Activated T-helper 17 cell treated with anti-CD3 and anti-CD28 coated beads, Interleukin-2, amount 50 U/mL, for 72 hours (primary cell): ENCODE measurements around the gene WNT7B. TPM values are rescaled to one million over a fixed set of nuclear protein-coding genes. Genes with fewer than 3 reads are reported as not detected.

ENCODE experiments used
- ATAC-seq: fragments of 150-1000 bp; cut with Tn5 transposase; replicated peaks from 2 replicates; pipeline ENCODE4 v1.10.0; 2021; ENCODE audit warnings: mild to moderate bottlenecking, moderate library complexity
- H3K27ac Mint-ChIP-seq: one replicate; pipeline ENCODE4 v1.8.0; 2022; ENCODE audit warnings: mixed read lengths
- H3K27me3 Mint-ChIP-seq: one replicate; pipeline ENCODE4 v1.8.0; 2022; ENCODE audit warnings: mixed read lengths
- H3K36me3 Mint-ChIP-seq: one replicate; pipeline ENCODE4 v1.8.0; 2022; ENCODE audit warnings: low read depth, mild to moderate bottlenecking, mixed read lengths
- H3K4me1 Mint-ChIP-seq: one replicate; pipeline ENCODE4 v1.8.0; 2022; ENCODE audit warnings: mixed read lengths
- H3K4me3 Mint-ChIP-seq: one replicate; pipeline ENCODE4 v1.8.0; 2022; ENCODE audit warnings: mild to moderate bottlenecking, mixed read lengths
- H3K9me3 Mint-ChIP-seq: one replicate; pipeline ENCODE4 v1.8.0; 2022; ENCODE audit warnings: mixed read lengths
- total RNA-seq, 2 donors: library from RNA; stranded (reverse); gene quantifications; one replicate each; pipeline ENCODE4 v1.2.3, GENCODE V29; 2022

The WNT7B gene
- total RNA-seq, 2 donors from 2014 or later, result not detected

GRCh38 chr22:45948081-45948648 lies 28.8 kb downstream of the WNT7B start:
- ATAC-seq, result no peak
- no peaks in the 10 kb centered on the region for H3K4me1 Mint-ChIP-seq
- no peaks in the 10 kb centered on the region for H3K36me3 Mint-ChIP-seq

DNA sequence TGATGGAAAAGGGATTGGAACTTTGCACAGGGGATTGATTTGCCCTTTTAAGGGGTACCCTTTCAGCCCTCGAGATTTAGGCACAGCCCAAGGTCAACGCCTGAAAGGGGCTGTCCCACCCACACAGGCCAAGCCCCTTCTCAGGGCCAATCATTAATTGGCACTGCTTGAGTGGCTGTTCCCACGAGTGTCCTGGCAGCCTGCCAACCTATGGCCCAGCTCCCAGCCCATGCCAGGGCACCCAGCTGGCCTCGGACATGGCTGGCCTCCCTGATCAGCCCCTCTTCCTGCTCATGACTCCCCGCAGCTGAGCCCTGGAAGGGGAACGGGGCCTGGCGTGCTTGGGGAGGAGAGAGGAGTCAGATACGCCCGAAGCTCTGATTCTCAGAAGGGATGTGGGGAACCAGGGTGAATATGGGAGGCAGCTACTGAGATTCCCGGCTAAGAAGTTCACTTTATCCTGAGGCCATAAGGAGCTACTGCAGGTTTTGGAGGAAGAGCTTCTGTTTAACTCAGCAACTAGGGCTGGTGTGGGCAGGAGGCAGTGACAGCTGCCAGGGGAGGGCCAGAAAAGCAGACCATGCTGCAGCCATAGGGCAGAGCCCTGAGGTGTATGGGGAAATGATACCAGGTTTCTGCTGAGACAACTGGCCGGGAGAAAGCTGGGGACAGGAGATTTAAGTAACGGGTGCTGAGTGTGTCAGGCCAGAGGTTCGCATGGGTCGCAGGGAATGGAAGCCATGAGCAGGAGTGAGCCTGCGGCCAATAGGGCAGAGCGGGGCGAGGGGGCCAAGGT lies 30.0 kb downstream of the WNT7B start:
- Mint-ChIP-seq H3K27me3 (peaks cover 16% of the 10 kb centered on the region), H3K4me1 (no peaks in the 10 kb centered on the region), H3K36me3 (no peaks in the 10 kb centered on the region), H3K9me3 (no peaks in the 10 kb centered on the region), H3K27ac (no peak overlapping the region), H3K4me3 (no peak overlapping the region)
- no peak for ATAC-seq

More at GRCh38 chr22:45948081-45948648, 28.8 kb downstream of the WNT7B start:
- H3K27me3 Mint-ChIP-seq, result peaks cover 21% of the 10 kb centered on the region
- H3K9me3 Mint-ChIP-seq, result no peaks in the 10 kb centered on the region
- H3K4me3 Mint-ChIP-seq, result no peak overlapping the region
- no peak overlapping the region for H3K27ac Mint-ChIP-seq

DNA sequence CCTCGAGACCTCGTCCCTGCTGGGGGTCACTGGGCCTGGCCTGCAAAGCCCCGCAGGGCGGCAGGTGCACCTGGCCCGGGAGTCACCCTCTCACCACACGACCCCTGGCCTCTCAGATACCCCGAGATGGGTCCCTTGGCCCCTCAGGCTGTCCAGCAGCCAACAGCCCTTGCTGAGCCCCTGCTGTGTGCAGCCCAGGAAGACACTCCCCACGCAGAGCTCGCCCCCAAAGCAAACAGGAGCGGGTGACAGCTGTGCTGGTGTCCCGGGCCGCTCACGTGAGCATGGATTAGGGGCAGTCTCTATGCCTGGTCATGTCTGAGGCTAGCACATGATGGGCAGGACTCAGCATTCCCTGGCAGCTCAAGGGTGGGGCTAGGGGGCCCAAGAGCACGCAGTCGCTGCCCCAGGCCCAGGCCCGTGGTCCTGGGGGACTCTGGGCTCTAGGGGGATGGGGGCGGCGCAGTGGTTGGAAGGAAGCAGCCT lies 31.3 kb downstream of the WNT7B start:
- H3K4me3 Mint-ChIP-seq, result no peak overlapping the region
- H3K36me3 Mint-ChIP-seq, result no peaks in the 10 kb centered on the region
- no peak for ATAC-seq
- H3K27ac Mint-ChIP-seq, result no peak overlapping the region
- H3K9me3 Mint-ChIP-seq, result no peaks in the 10 kb centered on the region
- H3K27me3 Mint-ChIP-seq, result peaks cover 12% of the 10 kb centered on the region
- H3K4me1 Mint-ChIP-seq, result no peaks in the 10 kb centered on the region

- peaks cover 8% of the 10 kb centered on the region for H3K27me3 Mint-ChIP-seq
- no peaks in the 10 kb centered on the region for H3K4me1 Mint-ChIP-seq
- ATAC-seq, result no peak
- H3K9me3 Mint-ChIP-seq, result no peaks in the 10 kb centered on the region
- H3K4me3 Mint-ChIP-seq, result no peak overlapping the region
- no peaks in the 10 kb centered on the region for H3K36me3 Mint-ChIP-seq
- H3K27ac Mint-ChIP-seq, result no peak overlapping the region
These were observed 34.0 kb downstream of the WNT7B start for GRCh38 chr22:45942787-45943493.

- ATAC-seq, result no peak
- Mint-ChIP-seq H3K27me3 (peaks cover 6% of the 10 kb centered on the region), H3K4me3 (no peak overlapping the region), H3K4me1 (no peaks in the 10 kb centered on the region), H3K36me3 (no peaks in the 10 kb centered on the region), H3K9me3 (no peaks in the 10 kb centered on the region), H3K27ac (no peak overlapping the region)
These were observed 34.6 kb downstream of the WNT7B start for GRCh38 chr22:45942344-45942743.

GRCh38 chr22:45938913-45939312 lies 38.0 kb downstream of the WNT7B start:
- Mint-ChIP-seq H3K4me3 (no peak overlapping the region), H3K27me3 (peaks cover 6% of the 10 kb centered on the region), H3K27ac (no peak overlapping the region), H3K9me3 (no peaks in the 10 kb centered on the region), H3K36me3 (no peaks in the 10 kb centered on the region), H3K4me1 (no peaks in the 10 kb centered on the region)
- ATAC-seq, result no peak

- Mint-ChIP-seq H3K27ac (no peak overlapping the region), H3K27me3 (peaks cover 14% of the 10 kb centered on the region), H3K36me3 (no peaks in the 10 kb centered on the region), H3K9me3 (no peaks in the 10 kb centered on the region), H3K4me1 (no peaks in the 10 kb centered on the region), H3K4me3 (no peak overlapping the region)
- ATAC-seq, result no peak
These were observed 39.0 kb downstream of the WNT7B start for GRCh38 chr22:45937960-45938359.

DNA sequence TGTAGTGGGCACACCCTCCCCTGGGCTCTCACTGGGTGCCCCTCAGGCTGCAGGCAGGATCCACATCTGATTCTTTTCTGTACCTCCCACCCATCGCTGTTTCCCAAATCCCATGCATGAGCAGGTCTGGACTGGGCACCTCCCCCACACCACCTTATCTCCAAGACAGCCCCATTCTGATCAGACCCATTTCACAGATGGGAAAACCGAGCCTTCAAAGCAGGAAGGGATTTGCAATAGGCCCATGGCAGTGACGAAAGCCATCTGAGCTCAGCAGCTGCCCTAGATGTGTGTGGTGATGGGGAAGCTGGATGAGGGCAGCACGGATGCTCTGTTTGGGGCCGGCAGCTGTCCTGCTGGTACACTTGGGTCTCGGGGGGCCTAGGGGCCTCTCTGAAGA lies 41.4 kb downstream of the WNT7B start:
- ATAC-seq, result no peak
- Mint-ChIP-seq H3K36me3 (no peaks in the 10 kb centered on the region), H3K27me3 (peaks cover 24% of the 10 kb centered on the region), H3K9me3 (no peaks in the 10 kb centered on the region), H3K4me3 (no peak overlapping the region), H3K4me1 (no peaks in the 10 kb centered on the region), H3K27ac (no peak overlapping the region)

GRCh38 chr22:45934659-45935341 lies 42.2 kb downstream of the WNT7B start:
- Mint-ChIP-seq H3K4me1 (no peaks in the 10 kb centered on the region), H3K27me3 (peaks cover 25% of the 10 kb centered on the region), H3K9me3 (no peaks in the 10 kb centered on the region), H3K36me3 (no peaks in the 10 kb centered on the region), H3K4me3 (no peak overlapping the region), H3K27ac (no peak overlapping the region)
- ATAC-seq, result no peak

- no peak overlapping the region for H3K4me3 Mint-ChIP-seq
- peaks cover 29% of the 10 kb centered on the region for H3K27me3 Mint-ChIP-seq
- H3K4me1 Mint-ChIP-seq, result no peaks in the 10 kb centered on the region
- H3K27ac Mint-ChIP-seq, result no peak overlapping the region
- no peaks in the 10 kb centered on the region for H3K36me3 Mint-ChIP-seq
- ATAC-seq, result no peak
- H3K9me3 Mint-ChIP-seq, result no peaks in the 10 kb centered on the region
These were observed 42.8 kb downstream of the WNT7B start for GRCh38 chr22:45934168-45934564.

- Mint-ChIP-seq H3K27ac (no peak overlapping the region), H3K4me3 (no peak overlapping the region)
- ATAC-seq, result no peak
These were observed 43.3 kb downstream of the WNT7B start for GRCh38 chr22:45933506-45934167.

DNA sequence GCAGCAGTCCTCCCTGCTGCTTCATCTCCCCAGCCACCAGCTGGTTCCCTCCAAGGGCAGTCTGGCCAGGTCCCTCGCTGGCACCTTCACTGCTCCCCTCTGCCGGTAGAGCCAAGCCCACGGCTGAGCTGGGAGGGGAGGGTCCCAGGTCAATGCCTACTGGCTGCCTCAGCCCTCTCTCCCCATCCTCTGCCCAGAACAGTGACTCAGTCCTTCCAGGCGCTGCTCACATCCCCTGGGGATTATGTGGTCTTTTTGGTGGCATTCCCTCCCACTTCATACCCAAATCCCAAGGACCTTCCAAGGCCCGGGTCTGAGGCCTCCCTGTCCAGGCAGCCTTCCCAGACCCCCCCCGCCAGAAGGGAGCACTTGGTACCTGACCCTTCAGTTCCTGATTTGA lies 44.9 kb downstream of the WNT7B start:
- no peaks in the 10 kb centered on the region for H3K36me3 Mint-ChIP-seq
- no peak for ATAC-seq
- H3K27me3 Mint-ChIP-seq, result peaks cover 29% of the 10 kb centered on the region
- H3K9me3 Mint-ChIP-seq, result no peaks in the 10 kb centered on the region
- H3K4me3 Mint-ChIP-seq, result no peak overlapping the region
- H3K27ac Mint-ChIP-seq, result no peak overlapping the region
- no peaks in the 10 kb centered on the region for H3K4me1 Mint-ChIP-seq

More at GRCh38 chr22:45933506-45934167, 43.3 kb downstream of the WNT7B start:
- Mint-ChIP-seq H3K36me3 (no peaks in the 10 kb centered on the region), H3K4me1 (no peaks in the 10 kb centered on the region), H3K9me3 (no peaks in the 10 kb centered on the region), H3K27me3 (peaks cover 29% of the 10 kb centered on the region)

DNA sequence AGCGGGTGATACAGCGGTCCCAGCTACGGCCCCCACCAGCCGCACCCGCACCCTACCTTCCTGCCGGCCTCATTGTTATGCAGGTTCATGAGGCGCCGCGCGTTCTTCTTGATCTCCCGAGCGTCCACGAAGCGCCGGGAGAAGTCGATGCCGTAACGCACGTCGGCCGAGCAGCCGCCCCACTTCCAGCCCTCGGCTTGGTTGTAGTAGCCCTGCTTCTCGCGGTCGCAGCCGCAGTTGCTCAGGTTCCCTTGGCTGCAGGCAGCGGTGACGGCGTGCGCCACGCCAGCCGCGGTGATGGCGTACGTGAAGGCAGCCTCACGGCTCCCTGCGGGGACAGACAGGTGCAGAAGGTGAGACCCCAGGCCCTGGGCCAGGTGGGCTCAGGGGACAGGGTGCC lies 45.9 kb downstream of the WNT7B start:
- Mint-ChIP-seq H3K36me3 (no peaks in the 10 kb centered on the region), H3K4me1 (no peaks in the 10 kb centered on the region), H3K27me3 (peaks cover 29% of the 10 kb centered on the region), H3K27ac (no peak overlapping the region), H3K9me3 (no peaks in the 10 kb centered on the region), H3K4me3 (no peak overlapping the region)
- no peak for ATAC-seq

DNA sequence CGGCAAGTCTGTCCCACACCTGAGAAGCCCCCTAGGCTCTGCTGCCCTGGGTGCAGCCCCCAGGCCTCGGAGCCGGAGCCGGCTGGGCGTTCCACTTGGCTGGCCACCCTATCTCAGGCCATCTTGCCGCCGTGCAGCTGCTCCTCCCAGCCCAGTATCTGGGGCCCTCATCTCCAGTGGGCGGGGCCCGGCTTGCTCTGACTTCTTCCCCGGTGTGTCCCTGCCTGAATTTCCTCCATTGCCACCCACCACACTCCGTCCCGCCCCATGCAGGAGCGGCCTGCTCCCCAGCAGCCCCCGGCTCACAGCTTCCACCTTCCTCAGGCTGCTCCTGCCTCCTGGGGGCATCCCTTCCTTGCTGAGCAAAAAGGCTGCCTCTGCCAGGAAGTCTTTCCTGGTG lies 46.6 kb downstream of the WNT7B start:
- Mint-ChIP-seq H3K36me3 (no peaks in the 10 kb centered on the region), H3K27me3 (peaks cover 26% of the 10 kb centered on the region), H3K27ac (no peak overlapping the region), H3K4me3 (no peak overlapping the region), H3K4me1 (no peaks in the 10 kb centered on the region), H3K9me3 (no peaks in the 10 kb centered on the region)
- ATAC-seq, result no peak
